Large intestine (tissue), 3 donors: ENCODE measurements around the gene LZTS3. TPM values are rescaled to one million over a fixed set of nuclear protein-coding genes. Genes with fewer than 3 reads are reported as not detected.

Experiments
- DNase-seq, 2 donors: peaks; one replicate each; pipeline versions ENCODE4 v3.0.0 to v3.0.0-alpha.2; 2013
- H3K27ac ChIP-seq: one replicate; pipeline ENCODE4 v1.5.1; 2013; ENCODE audit warnings: low read length
- H3K27me3 ChIP-seq: 2 replicates; pipeline ENCODE4 v1.6.1; 2013; ENCODE audit warnings: low read length; ENCODE audit not compliant: control insufficient read depth, insufficient read depth
- H3K36me3 ChIP-seq: 2 replicates; pipeline ENCODE4 v1.6.1; 2013; ENCODE audit warnings: low read length; ENCODE audit not compliant: control insufficient read depth, insufficient read depth
- H3K4me1 ChIP-seq: one replicate; pipeline ENCODE4 v1.6.1; 2013; ENCODE audit warnings: low read length; ENCODE audit not compliant: control insufficient read depth, insufficient read depth
- H3K4me3 ChIP-seq: one replicate; pipeline ENCODE4 v1.5.1; 2013; ENCODE audit warnings: low read length
- H3K9me3 ChIP-seq: one replicate; pipeline ENCODE4 v1.6.1; 2013; ENCODE audit warnings: mild to moderate bottlenecking, low read depth, low read length, moderate library complexity; ENCODE audit not compliant: control insufficient read depth
- WGBS: methylation state at CpG from one replicate; pipeline ENCODE4 v1.1.5; 2013; ENCODE audit warnings: low lambda C conversion rate; ENCODE audit not compliant: insufficient coverage; 5-methylcytosine and 5-hydroxymethylcytosine counted together
- polyA plus RNA-seq: library from polyadenylated mRNA; unstranded; fragments of 120-200 nt; gene quantifications from one replicate; pipeline ENCODE4 v1.2.1, GENCODE V29; 2013

The LZTS3 gene
- polyA plus RNA-seq, 1 donor: 17.1 TPM

DNA sequence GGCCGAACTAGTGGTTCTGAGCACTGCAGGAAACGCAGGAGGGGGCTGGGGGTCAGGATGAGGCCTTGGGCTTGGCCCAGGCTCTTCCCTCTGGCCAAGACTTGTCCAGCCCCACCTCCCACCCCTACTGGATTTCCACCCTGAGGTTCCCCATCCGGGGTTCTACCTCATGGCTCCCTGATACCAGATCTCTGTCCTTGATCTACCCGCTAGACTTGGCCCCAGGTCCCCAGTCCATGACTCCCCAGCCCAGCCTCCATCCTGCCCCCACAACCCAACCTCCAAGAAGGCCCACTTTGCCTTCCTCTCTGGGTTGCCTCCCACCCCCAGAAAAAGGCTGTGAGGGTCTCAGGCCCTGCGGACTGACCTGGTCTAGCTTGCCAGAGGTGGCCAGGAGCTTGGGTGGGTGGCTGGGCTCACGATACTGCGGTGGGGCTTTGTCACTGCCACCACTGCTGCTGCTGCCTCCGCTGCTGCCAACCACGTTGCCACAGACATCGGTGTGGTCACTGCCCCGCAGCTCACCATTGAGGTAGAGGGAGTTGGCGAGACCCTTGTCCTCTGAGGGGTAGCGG is 6.9 kb downstream of the LZTS3 start:
- DNase-seq: no peak
- H3K36me3 ChIP-seq: no peaks in the 10 kb centered on the region
- no peak overlapping the region for H3K4me3 ChIP-seq
- peaks cover 7% of the 10 kb centered on the region for H3K9me3 ChIP-seq
- H3K27ac ChIP-seq: no peak overlapping the region
- peaks cover 17% of the 10 kb centered on the region for H3K4me1 ChIP-seq
- no peaks in the 10 kb centered on the region for H3K27me3 ChIP-seq
- WGBS: no CpG with 5 or more reads among the region's 13 CpGs

DNA sequence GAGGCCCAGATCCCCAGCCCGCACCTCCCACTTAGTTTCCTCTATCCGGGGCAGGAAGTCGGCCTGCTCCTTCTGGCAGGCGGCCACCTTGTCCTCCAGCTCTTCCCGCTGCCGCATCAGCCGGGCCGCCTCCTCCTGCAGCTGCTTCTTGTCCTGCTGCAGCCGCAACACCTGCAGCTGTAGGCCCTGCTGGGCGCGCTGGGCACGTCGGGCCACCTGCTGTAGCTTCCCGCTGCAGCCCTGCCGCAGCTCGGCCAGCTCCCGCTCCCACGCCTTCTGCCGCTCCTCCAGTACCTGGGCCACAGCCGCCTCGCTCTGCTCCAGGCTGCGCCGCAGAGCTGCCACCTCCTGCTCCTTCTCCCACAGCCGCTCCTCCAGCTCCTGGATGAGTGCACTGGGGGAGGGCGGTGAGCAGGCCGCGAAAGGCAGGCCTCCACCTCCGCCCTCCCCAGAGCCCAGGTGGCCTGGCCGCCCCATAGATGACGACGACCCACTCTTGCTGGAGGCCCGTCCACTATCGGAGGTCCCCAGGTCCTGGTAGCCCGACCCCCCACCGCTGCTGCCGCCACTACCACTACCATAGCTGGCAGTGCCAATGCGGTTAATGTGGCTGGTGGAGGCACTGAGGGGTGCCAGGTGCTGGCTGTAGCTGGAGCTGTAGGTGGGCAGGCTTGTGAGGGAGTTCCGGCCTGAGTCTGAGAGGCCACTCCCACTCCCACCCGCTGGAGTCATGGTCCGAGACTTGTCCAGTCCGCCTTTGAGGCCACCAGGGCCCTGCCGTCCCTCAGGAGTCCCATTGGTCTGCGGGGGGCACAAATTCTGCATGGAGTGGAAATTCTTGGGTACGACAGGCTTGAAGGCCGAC is 7.6 kb downstream of the LZTS3 start:
- DNase-seq: peak; percentile 23 to 36
- Histone ChIP-seq H3K36me3 (no peaks in the 10 kb centered on the region), H3K4me1 (peaks cover 17% of the 10 kb centered on the region), H3K4me3 (no peak overlapping the region), H3K27me3 (no peaks in the 10 kb centered on the region), H3K9me3 (peaks cover 7% of the 10 kb centered on the region), H3K27ac (no peak overlapping the region)
- WGBS: no CpG with 5 or more reads among the region's 45 CpGs

DNA sequence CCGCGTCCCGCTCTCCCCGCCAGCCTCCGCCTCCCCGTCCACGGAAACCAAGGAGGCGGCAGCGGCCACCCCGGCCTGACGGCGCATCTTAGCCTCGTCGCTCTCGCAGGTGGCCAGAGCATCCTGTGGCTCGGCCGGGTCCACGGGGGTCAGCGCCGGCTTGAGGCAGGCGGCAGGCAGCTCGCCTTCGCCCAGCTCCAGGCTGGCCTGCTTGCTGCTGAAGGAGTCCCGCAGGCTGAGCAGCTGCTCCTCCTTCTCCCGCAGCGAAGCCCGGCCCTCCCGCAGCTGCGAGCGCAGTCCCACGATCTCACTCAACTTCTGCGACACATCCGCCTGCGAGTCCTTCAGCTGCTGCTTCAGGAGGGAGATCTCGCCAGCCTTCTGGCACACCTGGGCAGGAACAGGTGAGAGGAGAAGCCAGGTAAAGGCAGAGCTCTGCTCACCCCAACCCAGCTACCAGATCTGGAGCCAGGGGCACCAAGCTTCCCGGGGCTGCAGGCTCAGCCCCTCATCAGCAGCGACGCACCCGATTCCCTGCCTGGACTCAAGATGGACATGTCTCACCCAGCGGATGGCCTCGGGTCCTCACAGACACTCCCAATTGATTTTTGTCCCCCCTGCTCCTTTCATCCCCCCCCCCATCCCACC is 8.5 kb downstream of the LZTS3 start:
- H3K27ac ChIP-seq: no peak overlapping the region
- no peaks in the 10 kb centered on the region for H3K36me3 ChIP-seq
- no peak for DNase-seq
- peaks cover 17% of the 10 kb centered on the region for H3K4me1 ChIP-seq
- no peaks in the 10 kb centered on the region for H3K27me3 ChIP-seq
- H3K9me3 ChIP-seq: peaks cover 7% of the 10 kb centered on the region
- H3K4me3 ChIP-seq: no peak overlapping the region
- no CpG with 5 or more reads among the region's 41 CpGs for WGBS

DNA sequence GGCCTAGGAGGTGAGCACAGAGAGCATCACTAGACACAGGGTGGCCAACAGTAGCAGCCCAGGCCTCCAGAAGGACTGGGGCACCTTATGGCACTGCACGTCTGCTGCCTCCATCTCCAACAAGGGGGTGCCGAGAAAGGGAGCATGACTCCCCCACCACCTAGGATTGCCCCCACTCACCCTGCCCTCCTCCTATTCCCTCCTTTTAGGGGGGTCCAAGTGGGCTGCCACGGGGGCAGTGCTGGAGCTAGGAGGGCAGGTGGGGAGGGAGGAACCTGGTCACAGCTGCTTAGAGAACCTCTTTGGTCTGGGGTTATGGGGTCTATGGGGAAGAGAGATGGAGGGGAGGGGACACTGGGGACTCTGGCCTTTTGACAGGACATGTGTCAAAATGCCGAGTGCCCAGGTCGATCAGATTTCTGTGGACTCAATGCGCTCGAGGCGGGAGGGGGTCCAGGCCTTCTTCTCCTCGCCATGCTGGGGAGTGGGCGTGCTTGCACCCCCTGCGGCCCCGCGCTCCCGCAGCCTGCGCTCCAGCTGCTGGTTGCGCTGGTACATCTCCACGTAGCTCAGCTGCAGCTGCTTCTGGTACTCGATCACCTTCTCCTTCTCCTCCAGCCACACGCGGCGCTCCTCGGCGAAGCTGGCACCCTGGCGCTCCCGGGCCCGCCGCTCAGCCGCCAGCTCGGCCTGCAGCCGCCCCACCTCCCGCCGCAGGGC is 9.1 kb downstream of the LZTS3 start:
- 80% methylated on average over 1 of the region's 32 CpGs for WGBS
- Histone ChIP-seq H3K4me1 (peaks cover 15% of the 10 kb centered on the region), H3K36me3 (no peaks in the 10 kb centered on the region), H3K4me3 (no peak overlapping the region), H3K9me3 (peaks cover 7% of the 10 kb centered on the region), H3K27me3 (no peaks in the 10 kb centered on the region), H3K27ac (no peak overlapping the region)
- DNase-seq: no peak

DNA sequence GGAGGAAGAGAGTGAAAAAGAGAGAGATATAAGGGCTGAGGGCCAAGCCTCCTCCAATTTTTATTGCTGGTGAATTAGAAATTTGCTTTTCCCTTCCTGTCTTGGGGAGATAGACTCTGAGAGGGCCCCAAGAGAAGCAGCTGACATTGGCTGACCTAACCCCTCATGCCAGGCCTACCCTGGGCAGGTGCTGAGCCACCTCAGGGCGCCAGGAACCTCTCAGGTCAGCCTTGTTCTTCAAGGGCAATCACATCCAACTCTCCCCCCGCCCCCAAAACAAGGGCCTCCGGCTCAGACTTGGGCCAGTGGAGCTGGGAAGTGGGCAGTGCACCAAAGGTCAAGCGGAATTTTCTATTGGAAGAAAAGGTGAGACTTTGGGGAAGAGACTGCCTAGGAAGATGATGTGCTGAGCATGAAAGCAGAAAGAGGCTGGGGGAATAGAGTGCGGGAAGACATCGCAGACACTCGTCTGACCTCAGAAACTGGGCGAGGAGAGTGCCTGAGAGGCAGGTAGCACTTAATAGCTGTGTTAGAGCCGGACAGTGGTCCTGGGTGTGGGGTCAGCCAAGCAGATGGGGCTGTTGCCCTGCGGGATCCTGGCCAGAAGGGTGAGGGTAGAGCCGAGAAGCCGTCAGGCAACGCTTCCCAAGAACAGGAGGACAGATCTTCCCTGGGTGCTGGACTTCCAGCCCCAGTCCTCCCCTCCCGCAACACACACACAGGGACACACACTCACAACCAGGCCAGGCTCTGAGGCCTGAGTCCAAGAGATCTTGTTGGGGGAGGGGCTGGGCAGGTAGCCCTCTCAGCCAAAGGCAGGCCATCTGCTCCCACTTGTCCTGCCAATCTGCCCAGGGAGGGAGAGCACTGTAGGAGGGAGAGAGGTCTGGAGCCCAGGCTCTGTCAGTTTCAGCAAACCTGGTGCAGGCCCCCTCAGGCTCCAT is 10.0 kb downstream of the LZTS3 start:
- no peaks in the 10 kb centered on the region for H3K36me3 ChIP-seq
- H3K27me3 ChIP-seq: no peaks in the 10 kb centered on the region
- WGBS: 100% methylated on average over 2 of the region's 14 CpGs
- H3K4me3 ChIP-seq: no peak overlapping the region
- H3K9me3 ChIP-seq: peaks cover 7% of the 10 kb centered on the region
- no peak for DNase-seq
- peaks cover 7% of the 10 kb centered on the region for H3K4me1 ChIP-seq
- H3K27ac ChIP-seq: no peak overlapping the region

DNA sequence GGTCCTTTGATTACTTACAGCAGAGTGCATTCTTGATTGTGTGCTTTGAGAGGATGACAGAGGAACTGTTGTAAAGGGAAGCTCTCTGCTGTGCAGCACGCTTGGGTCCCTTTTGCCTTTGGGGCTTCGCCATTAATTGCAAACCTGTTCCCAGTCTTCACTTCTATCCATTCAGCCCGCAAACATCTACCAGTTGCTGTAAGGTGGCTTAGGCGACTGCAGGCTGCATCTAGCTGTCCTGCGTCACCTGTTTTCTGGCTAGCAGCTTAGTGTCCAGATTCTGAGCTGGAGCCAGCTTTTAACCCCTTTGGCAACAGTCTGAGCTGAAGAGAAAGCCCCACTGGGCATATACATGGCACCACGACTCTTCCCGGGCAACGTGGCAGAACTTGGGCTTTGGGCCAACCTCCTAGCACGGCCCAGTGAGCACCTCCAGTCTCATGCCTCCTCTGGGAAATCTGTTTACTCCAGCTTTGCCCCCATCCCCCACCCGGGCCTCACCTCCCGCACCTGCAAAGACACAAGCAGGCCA is 11.2 kb downstream of the LZTS3 start:
- DNase-seq: no peak
- Histone ChIP-seq H3K4me1 (peaks cover 9% of the 10 kb centered on the region), H3K9me3 (peaks cover 7% of the 10 kb centered on the region), H3K27me3 (no peaks in the 10 kb centered on the region), H3K36me3 (no peaks in the 10 kb centered on the region), H3K27ac (no peak overlapping the region), H3K4me3 (no peak overlapping the region)
- 90% methylated on average over 2 of the region's 11 CpGs for WGBS

DNA sequence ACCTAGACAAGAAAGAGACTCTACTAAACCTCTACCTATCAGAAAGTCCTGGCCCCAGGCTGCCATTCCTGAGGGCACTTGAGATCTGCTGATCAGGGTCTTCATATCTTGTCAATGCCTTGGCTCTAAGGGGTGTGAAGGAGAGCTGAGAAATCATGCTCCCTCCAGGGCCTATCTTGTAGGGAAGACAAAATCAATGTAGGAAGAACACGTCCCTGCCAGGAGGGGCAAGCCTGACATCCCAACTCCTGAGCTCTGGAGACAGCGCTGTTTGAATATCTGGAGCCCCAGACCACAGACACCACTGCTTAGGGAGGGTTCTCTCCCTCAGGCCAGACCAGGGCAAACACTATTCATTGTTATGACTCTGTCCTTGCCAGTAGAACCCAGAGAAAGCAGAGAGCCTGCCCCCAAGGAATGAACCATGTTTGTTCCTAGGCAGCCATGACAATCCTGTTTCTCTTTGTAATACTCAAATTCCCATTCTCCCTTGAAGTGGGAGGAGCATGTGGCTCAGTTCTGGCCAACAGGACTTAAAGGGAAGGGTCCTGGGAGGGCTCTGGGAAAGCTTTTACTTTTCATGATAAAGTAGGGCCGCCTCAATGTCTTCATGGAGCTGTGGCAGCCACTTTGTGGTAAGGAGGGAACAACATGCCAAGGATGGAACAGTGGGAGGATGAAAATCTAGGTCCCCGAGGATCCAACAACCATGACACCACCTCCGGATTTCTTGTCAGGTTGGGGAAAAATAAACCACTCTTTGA is 11.9 kb downstream of the LZTS3 start:
- Histone ChIP-seq H3K27ac (no peak overlapping the region), H3K27me3 (no peaks in the 10 kb centered on the region), H3K4me3 (no peak overlapping the region), H3K4me1 (peaks cover 9% of the 10 kb centered on the region), H3K36me3 (no peaks in the 10 kb centered on the region), H3K9me3 (peaks cover 7% of the 10 kb centered on the region)
- no peak for DNase-seq
- WGBS: no CpG with 5 or more reads among the region's 5 CpGs

DNA sequence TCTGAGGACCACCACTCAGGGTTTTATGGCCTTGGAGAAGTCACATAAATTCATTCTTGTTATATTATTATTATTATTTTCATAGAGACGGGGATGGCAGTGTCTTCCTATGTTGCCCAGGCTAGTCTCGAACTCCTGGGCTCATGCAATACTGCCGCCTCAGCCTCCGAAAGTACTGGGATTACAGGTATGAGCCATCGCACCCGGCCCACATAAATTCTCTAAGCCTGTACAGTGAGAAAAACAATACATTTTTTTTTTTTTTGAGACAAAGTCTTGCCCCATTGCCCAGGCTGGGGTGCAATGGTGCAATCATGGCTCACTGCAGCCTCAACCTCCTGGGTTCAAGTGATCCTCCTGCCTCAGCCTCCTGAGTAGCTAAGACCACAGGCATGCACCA is 12.9 kb downstream of the LZTS3 start:
- H3K4me1 ChIP-seq: peaks cover 9% of the 10 kb centered on the region
- H3K27ac ChIP-seq: no peak overlapping the region

DNA sequence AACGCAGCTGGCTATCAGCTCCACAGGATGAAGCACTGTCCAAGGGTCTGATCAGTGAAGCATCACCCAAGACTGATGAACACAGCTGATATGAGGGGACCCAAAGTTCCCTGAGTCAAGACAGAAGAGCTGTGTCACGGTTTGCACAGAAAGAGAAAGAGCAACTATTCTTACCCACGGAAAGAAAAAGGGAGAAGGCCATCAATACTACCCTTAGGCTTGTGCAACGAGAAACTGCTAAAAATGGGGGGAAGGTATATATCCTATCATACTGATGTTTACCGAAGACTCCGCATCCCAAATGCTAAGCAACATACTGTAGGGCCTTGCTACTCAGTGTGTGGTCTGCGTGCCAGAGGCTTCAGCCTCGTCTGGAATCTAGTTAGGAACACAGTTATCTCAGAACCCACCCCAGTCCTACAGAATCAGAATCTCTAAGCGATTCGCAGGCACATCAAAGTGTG is 14.3 kb downstream of the LZTS3 start:
- Histone ChIP-seq H3K36me3 (peaks cover 5% of the 10 kb centered on the region), H3K4me3 (peak overlapping the region; percentile 91), H3K4me1 (peaks cover 9% of the 10 kb centered on the region), H3K27me3 (no peaks in the 10 kb centered on the region), H3K27ac (peak overlapping the region; percentile 70), H3K9me3 (no peaks in the 10 kb centered on the region)
- DNase-seq: no peak
- no CpG with 5 or more reads among the region's 10 CpGs for WGBS

More for the DNA sequence above, 12.9 kb downstream of the LZTS3 start:
- DNase-seq: no peak
- no CpG with 5 or more reads among the region's 6 CpGs for WGBS
- H3K36me3 ChIP-seq: no peaks in the 10 kb centered on the region
- peaks cover 1% of the 10 kb centered on the region for H3K9me3 ChIP-seq
- H3K27me3 ChIP-seq: no peaks in the 10 kb centered on the region
- peak overlapping the region; percentile 91 for H3K4me3 ChIP-seq
